Ascending aorta (tissue), 2 donors: ENCODE results near the gene LARP4B. TPM values are rescaled to one million over a fixed set of nuclear protein-coding genes. Genes with fewer than 3 reads are reported as not detected.

Experiments used
- DNase-seq, 2 donors: peaks; one replicate each; pipeline ENCODE4 v3.0.0-alpha.2; 2019; ENCODE audit warnings: low spot score in 2 of 2
- H3K27ac ChIP-seq, 2 donors: fragments of 200-600 bp; sonication (generic); one replicate each; pipeline ENCODE4 v1.5.1; 2016 to 2017; ENCODE audit warnings: mild to moderate bottlenecking in 1 of 2
- H3K27me3 ChIP-seq: fragments of 200-600 bp; sonication (generic); one replicate; pipeline ENCODE4 v1.5.1; 2017
- H3K36me3 ChIP-seq, 2 donors: fragments of 200-600 bp; sonication (generic); one replicate each; pipeline ENCODE4 v1.5.1; 2016
- H3K4me1 ChIP-seq, 2 donors: fragments of 200-600 bp; sonication (generic); one replicate each; pipeline ENCODE4 v1.5.1; 2016 to 2017; ENCODE audit warnings: mild to moderate bottlenecking in 1 of 2
- H3K4me3 ChIP-seq, 2 donors: fragments of 200-600 bp; sonication (generic); one replicate each; pipeline ENCODE4 v1.5.1; 2016 to 2017; ENCODE audit warnings: mild to moderate bottlenecking in 1 of 2
- H3K9me3 ChIP-seq, 2 donors: fragments of 200-600 bp; sonication (generic); one replicate each; pipeline ENCODE4 v1.5.1; 2016
- intact Hi-C: fragments of 100-400 bp; cut with DNase I; formaldehyde crosslinking; loops from one replicate; pipeline ENCODE4 v1.15.1; 2023
- total RNA-seq: library from RNA; depleted of rRNA; stranded (reverse); fragments of >200 nt; gene quantifications from one replicate; pipeline ENCODE4 v1.1.0, GENCODE V29; 2016
- TF ChIP-seq, protein P1 (sequence below), 3 experiments: fragments of 200-600 bp in 2 of 3; fragments of 450-650 bp in 1 of 3; sonication (generic) in 2 of 3; IDR thresholded peaks; one replicate each; pipeline ENCODE4 v1.5.1; 2016 to 2019; ENCODE audit warnings: antibody characterized with exemption in 3 of 3, mild to moderate bottlenecking in 1 of 3, moderate library complexity in 1 of 3

The LARP4B gene
- total RNA-seq, 1 donor from 2014 or later: 31.6 TPM

GRCh38 chr10:810351-810846 lies 121.1 kb downstream of the LARP4B start:
- Histone ChIP-seq H3K36me3 (peaks cover 74 to 82% of the 10 kb centered on the region in 2 donors), H3K27ac (no peak overlapping the region), H3K27me3 (no peaks in the 10 kb centered on the region), H3K4me3 (no peak overlapping the region), H3K9me3 (no peaks in the 10 kb centered on the region), H3K4me1 (no peaks in the 10 kb centered on the region)
- no peak for DNase-seq
- intact Hi-C loops: no loop called here
- TF ChIP-seq, protein P1, sequence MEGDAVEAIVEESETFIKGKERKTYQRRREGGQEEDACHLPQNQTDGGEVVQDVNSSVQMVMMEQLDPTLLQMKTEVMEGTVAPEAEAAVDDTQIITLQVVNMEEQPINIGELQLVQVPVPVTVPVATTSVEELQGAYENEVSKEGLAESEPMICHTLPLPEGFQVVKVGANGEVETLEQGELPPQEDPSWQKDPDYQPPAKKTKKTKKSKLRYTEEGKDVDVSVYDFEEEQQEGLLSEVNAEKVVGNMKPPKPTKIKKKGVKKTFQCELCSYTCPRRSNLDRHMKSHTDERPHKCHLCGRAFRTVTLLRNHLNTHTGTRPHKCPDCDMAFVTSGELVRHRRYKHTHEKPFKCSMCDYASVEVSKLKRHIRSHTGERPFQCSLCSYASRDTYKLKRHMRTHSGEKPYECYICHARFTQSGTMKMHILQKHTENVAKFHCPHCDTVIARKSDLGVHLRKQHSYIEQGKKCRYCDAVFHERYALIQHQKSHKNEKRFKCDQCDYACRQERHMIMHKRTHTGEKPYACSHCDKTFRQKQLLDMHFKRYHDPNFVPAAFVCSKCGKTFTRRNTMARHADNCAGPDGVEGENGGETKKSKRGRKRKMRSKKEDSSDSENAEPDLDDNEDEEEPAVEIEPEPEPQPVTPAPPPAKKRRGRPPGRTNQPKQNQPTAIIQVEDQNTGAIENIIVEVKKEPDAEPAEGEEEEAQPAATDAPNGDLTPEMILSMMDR (IDR thresholded peaks at IDR 0.05): peak in 1 of 3 experiments; percentile 22

GRCh38 chr10:809671-810350 lies 121.7 kb downstream of the LARP4B start:
- Histone ChIP-seq H3K36me3 (peaks cover 69 to 76% of the 10 kb centered on the region in 2 donors), H3K4me1 (no peaks in the 10 kb centered on the region), H3K4me3 (no peak overlapping the region), H3K27ac (no peak overlapping the region), H3K27me3 (no peaks in the 10 kb centered on the region), H3K9me3 (no peaks in the 10 kb centered on the region)
- TF ChIP-seq, protein P1 (IDR thresholded peaks at IDR 0.05): no peak
- intact Hi-C loops: no loop called here
- no peak for DNase-seq

DNA sequence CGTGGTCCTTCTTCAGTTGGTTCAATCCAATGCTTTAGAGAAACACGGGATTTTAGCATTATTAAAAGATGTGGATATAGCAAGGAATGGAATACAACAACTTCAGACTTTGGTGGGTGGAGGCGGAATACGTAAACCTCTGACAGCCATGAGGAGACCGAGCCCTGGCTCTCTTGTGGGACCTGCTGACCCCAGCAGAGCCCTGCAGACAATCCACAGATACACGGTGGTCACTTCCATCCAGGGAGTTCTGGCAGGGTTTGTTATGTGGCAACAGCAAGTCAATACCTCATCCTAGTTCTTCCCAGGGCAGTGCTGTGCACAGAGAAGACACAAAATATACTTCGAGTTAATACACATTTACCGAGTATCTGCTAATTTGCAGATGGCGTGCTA lies 123.5 kb downstream of the LARP4B start:
- H3K9me3 ChIP-seq: no peaks in the 10 kb centered on the region
- intact Hi-C loops: no loop called here
- H3K4me3 ChIP-seq: no peak overlapping the region
- H3K27ac ChIP-seq: no peak overlapping the region
- TF ChIP-seq, protein P1 (IDR thresholded peaks at IDR 0.05): no peak
- H3K36me3 ChIP-seq: peaks cover 56 to 57% of the 10 kb centered on the region in 2 donors
- no peaks in the 10 kb centered on the region for H3K4me1 ChIP-seq
- no peaks in the 10 kb centered on the region for H3K27me3 ChIP-seq
- DNase-seq: no peak

DNA sequence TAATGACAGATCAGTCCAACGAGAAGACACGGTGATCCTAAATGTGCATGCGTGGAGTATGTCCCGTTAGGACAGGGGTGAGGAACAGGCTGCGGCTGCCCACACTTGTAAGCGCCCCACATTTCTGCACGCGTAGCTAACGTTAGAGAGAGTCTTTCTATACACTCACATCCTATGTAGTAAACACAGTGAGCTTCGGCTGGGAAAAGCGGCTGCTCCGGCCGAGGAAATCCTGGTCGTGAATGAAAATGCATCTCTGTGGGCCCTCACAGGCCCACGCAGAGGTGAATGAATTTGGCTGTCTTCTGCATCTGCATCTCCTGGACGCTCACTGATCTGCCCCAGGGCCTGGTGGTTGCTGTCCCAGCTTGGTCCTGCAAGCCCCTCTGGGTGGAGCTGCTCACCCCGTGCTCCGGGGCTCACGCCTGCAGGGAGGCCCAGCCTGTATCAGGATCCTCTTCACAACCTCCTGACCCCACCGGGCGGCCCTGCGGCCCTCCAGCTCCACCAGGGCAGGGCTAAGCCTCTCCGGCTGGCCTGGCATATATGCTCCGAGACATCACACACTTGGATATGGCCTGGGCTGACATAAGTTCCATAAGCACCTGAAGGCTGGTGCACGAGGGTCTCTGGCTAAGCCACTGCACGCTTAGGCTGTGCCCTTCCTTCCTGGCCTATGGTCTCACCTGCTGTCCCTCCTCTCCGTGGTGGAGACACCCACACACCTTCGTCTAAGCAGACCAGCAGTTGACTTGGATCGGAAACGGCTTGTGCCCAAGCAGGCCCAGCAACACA lies 124.1 kb downstream of the LARP4B start:
- H3K36me3 ChIP-seq: peaks cover 50 to 51% of the 10 kb centered on the region in 2 donors

DNA sequence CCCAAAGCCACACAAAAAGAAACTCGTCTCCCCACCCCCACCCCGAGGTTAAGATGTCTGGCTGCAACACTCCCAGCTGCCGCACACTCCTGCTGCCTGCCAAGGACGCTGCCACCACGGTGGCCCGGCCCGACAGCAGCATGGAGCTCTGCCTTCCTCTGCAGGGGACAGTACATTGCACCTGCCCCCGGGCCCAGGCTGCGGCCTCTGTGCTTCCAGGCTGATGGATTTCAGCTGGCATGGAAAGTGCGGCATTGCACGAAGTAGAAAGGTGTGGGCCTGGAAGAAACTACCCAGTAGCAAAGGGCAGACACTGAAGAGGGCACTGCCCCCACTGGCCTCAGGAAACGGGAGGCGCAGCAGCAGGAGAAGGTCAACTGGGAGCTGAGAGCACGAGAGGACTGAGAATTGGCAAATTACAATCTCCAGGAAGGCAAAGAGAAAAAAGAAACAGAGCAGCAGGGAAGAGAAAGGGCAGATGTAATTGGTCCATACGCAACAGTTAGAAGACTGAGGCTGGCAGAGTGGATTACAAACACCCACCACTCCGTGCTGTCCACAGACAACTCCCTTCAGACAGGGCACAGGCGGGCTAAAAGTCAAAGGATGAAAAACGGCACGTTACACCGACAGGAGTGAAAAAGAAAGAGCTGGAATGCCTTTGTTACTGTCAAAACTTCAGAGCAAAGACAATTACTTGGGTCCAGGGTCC lies 124.9 kb downstream of the LARP4B start:
- Histone ChIP-seq H3K27ac (no peak overlapping the region), H3K27me3 (no peaks in the 10 kb centered on the region), H3K4me3 (no peak overlapping the region), H3K36me3 (peaks cover 43 to 44% of the 10 kb centered on the region in 2 donors), H3K4me1 (no peaks in the 10 kb centered on the region), H3K9me3 (no peaks in the 10 kb centered on the region)
- intact Hi-C loops: no loop called here
- TF ChIP-seq, protein P1 (IDR thresholded peaks at IDR 0.05): no peak
- DNase-seq: no peak

More for the DNA sequence above, 124.1 kb downstream of the LARP4B start:
- no peaks in the 10 kb centered on the region for H3K4me1 ChIP-seq
- H3K27ac ChIP-seq: no peak overlapping the region
- H3K27me3 ChIP-seq: no peaks in the 10 kb centered on the region
- no peak for DNase-seq
- no peaks in the 10 kb centered on the region for H3K9me3 ChIP-seq
- TF ChIP-seq, protein P1 (IDR thresholded peaks at IDR 0.05): no peak
- intact Hi-C loops: no loop called here
- no peak overlapping the region for H3K4me3 ChIP-seq
